GM12874 (cell line): Measurements from ENCODE around the gene ZNF98.

Experiments
- TF ChIP-seq, protein P1 (sequence below): IDR thresholded peaks from 2 replicates; pipeline ENCODE4 v1.5.1; 2011; ENCODE audit warnings: low read depth, mild to moderate bottlenecking, control low read depth, low read length, moderate library complexity; ENCODE audit not compliant: insufficient read depth

ZNF98 gene

GRCh38 chr19:22354665-22355064 lies 67.5 kb downstream of the ZNF98 start:
- TF ChIP-seq, protein P1, sequence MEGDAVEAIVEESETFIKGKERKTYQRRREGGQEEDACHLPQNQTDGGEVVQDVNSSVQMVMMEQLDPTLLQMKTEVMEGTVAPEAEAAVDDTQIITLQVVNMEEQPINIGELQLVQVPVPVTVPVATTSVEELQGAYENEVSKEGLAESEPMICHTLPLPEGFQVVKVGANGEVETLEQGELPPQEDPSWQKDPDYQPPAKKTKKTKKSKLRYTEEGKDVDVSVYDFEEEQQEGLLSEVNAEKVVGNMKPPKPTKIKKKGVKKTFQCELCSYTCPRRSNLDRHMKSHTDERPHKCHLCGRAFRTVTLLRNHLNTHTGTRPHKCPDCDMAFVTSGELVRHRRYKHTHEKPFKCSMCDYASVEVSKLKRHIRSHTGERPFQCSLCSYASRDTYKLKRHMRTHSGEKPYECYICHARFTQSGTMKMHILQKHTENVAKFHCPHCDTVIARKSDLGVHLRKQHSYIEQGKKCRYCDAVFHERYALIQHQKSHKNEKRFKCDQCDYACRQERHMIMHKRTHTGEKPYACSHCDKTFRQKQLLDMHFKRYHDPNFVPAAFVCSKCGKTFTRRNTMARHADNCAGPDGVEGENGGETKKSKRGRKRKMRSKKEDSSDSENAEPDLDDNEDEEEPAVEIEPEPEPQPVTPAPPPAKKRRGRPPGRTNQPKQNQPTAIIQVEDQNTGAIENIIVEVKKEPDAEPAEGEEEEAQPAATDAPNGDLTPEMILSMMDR = no peak
